Fibroblast of the aortic adventitia (primary cell): ENCODE measurements around the gene MAP3K7CL. TPM values are rescaled to one million over a fixed set of nuclear protein-coding genes. Genes with fewer than 3 reads are reported as not detected.
"Not testable (repeated sequence)": the region's sequence is repeated elsewhere in the genome, so short reads cannot be mapped to it uniquely, and the experiment has no call there.

ENCODE experiments used
- DNase-seq: peaks from one replicate; pipeline ENCODE4 v3.0.0-alpha.2; 2010; ENCODE audit warnings: low read depth
- H3K4me3 ChIP-seq: 2 replicates; pipeline ENCODE4 v1.5.1; 2011; ENCODE audit warnings: low read depth, mild to moderate bottlenecking, control low read depth, low read length, moderate library complexity
- total RNA-seq: library from RNA; depleted of rRNA; stranded (reverse); fragments of >200 nt; gene quantifications from 2 replicates; pipeline ENCODE4 v1.2.3, GENCODE V29; 2012; ENCODE audit warnings: low replicate concordance
- TF ChIP-seq, protein P1 (sequence below): IDR thresholded peaks from 2 replicates; pipeline ENCODE4 v1.5.1; 2011; ENCODE audit warnings: mild to moderate bottlenecking, low read length, control low read depth, inconsistent platforms; ENCODE audit not compliant: insufficient read depth

MAP3K7CL gene
- total RNA-seq, 1 donor, result 18.7 TPM

DNA sequence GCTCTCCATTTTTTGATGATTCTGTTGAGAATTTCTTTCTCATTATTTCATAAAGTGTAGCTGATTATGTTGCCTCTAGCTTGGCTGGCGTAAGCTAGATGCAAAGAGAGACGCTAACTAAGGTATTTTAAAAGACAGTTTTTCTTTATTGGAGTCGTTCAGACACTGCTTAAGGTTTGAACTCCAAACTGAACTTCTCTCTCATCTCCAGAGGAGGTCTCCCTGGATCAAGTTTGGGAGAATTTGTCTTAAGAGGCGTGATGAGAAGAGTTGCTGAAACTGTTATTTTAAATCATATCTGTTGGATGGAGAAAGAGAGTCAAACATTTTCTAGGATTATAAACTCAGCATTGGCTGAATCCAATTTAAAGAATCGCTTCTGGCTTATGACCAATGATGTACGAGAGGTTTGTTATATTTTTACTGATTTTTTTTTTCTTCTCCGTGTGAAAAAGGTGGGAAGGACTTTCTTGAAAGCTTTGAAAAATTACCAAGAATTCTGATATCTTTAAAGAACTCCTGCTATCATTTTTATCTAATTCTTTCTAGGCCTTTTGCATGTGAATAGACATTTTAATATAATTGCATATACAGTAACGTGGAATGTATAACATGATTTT is 34.0 kb downstream of the MAP3K7CL start:
- TF ChIP-seq, protein P1, sequence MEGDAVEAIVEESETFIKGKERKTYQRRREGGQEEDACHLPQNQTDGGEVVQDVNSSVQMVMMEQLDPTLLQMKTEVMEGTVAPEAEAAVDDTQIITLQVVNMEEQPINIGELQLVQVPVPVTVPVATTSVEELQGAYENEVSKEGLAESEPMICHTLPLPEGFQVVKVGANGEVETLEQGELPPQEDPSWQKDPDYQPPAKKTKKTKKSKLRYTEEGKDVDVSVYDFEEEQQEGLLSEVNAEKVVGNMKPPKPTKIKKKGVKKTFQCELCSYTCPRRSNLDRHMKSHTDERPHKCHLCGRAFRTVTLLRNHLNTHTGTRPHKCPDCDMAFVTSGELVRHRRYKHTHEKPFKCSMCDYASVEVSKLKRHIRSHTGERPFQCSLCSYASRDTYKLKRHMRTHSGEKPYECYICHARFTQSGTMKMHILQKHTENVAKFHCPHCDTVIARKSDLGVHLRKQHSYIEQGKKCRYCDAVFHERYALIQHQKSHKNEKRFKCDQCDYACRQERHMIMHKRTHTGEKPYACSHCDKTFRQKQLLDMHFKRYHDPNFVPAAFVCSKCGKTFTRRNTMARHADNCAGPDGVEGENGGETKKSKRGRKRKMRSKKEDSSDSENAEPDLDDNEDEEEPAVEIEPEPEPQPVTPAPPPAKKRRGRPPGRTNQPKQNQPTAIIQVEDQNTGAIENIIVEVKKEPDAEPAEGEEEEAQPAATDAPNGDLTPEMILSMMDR, result peak; percentile 86
- no peak overlapping the region for H3K4me3 ChIP-seq
- peak; percentile 93 for DNase-seq

DNA sequence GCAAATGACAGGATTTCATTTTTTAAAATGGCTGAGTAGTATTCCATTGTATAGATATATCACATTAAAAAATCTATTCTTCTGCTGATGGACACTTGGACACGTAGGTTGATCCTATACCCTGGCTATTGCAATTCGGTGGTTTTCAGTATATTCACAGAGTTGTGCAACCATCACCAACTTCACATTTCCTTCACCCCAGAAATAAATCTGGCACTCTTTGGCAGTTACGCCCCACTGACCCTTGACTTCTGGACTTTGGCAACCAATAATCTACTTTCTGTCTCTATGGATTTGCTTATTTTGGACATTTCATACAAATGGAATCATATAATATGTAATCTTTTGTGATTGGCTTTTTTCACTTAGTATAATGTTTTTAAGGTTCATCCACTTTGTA is 35.9 kb downstream of the MAP3K7CL start:
- no peak for DNase-seq
- H3K4me3 ChIP-seq, result no peak overlapping the region
- TF ChIP-seq, protein P1, result no peak

DNA sequence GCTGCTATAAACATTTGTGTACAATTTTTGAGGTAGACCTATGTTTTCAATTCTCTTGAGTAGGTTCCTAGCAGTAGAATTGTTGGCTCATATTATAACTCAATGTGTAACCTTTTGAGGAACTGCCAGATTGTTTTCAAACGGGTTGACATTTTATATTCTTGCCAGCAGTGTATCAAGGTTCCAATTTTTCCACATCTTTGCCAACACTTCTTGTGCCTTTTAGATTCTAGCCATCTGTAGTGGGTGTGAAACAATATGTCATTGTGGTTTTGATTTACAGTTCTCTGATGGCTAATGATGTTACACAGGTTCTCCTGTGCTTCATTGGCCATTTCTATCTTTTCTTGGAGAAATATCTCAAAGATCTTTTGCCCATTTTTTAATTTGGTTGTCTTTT is 36.4 kb downstream of the MAP3K7CL start:
- DNase-seq, result peak; percentile 50
- TF ChIP-seq, protein P1, result no peak
- no peak overlapping the region for H3K4me3 ChIP-seq

DNA sequence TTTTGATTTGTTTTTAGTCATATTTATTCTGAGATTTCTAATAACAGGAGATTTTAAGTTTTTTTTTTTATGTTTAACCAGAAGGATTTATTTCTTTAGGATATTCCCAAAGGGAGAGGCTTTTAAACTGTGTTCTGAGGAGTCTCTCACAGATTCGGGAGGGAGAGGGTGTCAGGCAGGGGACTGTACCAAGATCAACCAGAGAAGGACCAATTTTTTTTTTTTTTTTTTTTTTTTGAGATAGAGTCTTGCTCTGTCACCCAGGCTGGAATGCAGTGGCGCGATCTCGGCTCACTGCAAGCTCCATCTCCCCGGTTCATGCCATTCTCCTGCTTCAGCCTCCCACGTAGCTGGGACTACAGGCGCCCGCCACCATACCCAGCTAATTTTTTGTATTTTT is 37.0 kb downstream of the MAP3K7CL start:
- not testable (repeated sequence) for DNase-seq, H3K4me3 ChIP-seq

DNA sequence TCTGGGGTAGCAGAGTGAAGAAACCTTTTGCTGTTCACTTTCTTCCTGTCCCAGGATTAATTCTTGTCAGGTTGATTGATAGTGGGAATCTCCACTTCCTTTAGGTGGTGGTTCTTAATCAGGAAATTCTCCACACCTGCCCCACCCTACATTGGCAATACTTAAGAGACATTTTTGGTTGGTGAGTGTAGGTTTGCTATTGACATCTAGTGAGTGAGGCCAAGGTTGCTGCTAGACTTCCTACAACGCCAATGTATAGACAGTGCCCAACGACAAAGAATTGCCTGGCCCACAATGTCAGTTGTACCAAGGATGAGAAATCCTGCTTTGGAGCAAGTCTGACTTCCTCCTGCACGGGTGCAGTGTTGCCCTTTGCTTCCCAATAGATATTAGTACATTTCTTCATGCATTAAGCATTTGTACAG is 38.5 kb downstream of the MAP3K7CL start:
- TF ChIP-seq, protein P1, result no peak
- no peak for DNase-seq
- H3K4me3 ChIP-seq, result no peak overlapping the region

DNA sequence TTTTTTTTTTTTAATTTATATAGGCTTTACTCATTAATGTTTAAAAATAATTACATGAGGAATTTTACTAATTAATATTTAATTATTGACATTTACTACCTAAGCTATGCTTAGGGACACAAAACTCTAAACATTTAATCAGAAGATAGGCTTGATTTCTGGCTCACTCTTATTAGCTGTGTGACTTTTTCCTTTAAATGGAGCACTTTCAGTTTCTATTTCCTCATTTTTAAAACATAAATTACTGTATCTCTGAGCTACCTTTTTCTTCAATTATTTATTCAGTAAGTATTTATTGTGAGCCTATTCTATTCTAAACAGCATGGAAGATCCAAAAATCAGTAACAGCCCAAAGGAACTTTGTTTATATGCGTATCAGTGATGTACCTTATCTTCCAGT is 40.5 kb downstream of the MAP3K7CL start:
- no peak overlapping the region for H3K4me3 ChIP-seq
- no peak for DNase-seq
- TF ChIP-seq, protein P1, result no peak

DNA sequence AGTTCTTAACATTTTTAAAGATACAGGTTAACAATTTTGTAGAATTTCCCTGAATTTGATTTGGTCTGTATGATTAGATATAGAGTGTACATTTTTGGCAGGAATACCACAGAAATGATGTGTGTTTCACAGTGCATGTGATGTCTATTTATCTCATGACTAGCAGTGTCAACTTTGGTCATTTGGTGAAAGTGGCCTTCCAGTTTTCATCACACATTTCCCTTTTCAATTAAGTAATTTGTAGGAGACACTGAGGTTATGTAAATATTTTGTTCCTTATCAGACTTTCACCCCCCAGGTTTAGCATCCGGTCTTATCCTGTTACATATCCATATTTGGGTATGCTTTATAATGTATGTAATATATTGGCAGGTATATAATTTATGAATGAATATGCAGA is 41.8 kb downstream of the MAP3K7CL start:
- TF ChIP-seq, protein P1, result no peak
- H3K4me3 ChIP-seq, result no peak overlapping the region
- no peak for DNase-seq
